WERI-Rb-1 (cell line): ENCODE measurements around the gene ERCC2.
"Not testable (repeated sequence)": the region's sequence is repeated elsewhere in the genome, so short reads cannot be mapped to it uniquely, and the experiment has no call there.

Experiments
- DNase-seq: peaks from one replicate; pipeline ENCODE4 v3.0.0-alpha.2; 2020
- H3K27ac ChIP-seq: fragments of 250-450 bp; sonication (Bioruptor Pico); 2 replicates; pipeline ENCODE4 v1.5.1; 2020; ENCODE audit warnings: mild to moderate bottlenecking, moderate library complexity
- H3K27me3 ChIP-seq: fragments of 250-450 bp; sonication (Bioruptor Pico); 2 replicates; pipeline ENCODE4 v1.5.1; 2021; ENCODE audit warnings: mild to moderate bottlenecking, low read depth, moderate library complexity; ENCODE audit not compliant: insufficient read depth, severe bottlenecking
- H3K36me3 ChIP-seq: fragments of 250-450 bp; sonication (Bioruptor Pico); 2 replicates; pipeline ENCODE4 v1.5.1; 2020; ENCODE audit warnings: mild to moderate bottlenecking, moderate library complexity
- H3K4me3 ChIP-seq: 2 replicates; pipeline ENCODE4 v1.5.1; 2011; ENCODE audit warnings: low read depth, mild to moderate bottlenecking, control low read depth, low read length
- H3K9me3 ChIP-seq: fragments of 250-450 bp; sonication (Bioruptor Pico); 2 replicates; pipeline ENCODE4 v1.5.1; 2021; ENCODE audit warnings: mild to moderate bottlenecking, moderate library complexity; ENCODE audit not compliant: severe bottlenecking
- CTCF ChIP-seq: IDR thresholded peaks from 2 replicates; pipeline ENCODE4 v1.5.1; 2011; ENCODE audit warnings: low read depth, mild to moderate bottlenecking, control low read depth, inconsistent platforms, low read length

Gene ERCC2

GRCh38 chr19:45414468-45414867 lies 44.1 kb upstream of the ERCC2 start:
- no peak for TF ChIP-seq CTCF
- DNase-seq = no peak
- no peak overlapping the region for H3K4me3 ChIP-seq
- no peaks in the 10 kb centered on the region for H3K9me3 ChIP-seq
- H3K27ac ChIP-seq = no peak overlapping the region
- H3K36me3 ChIP-seq = peaks cover 55% of the 10 kb centered on the region
- H3K27me3 ChIP-seq = no peaks in the 10 kb centered on the region

GRCh38 chr19:45413497-45413896 lies 43.1 kb upstream of the ERCC2 start:
- Histone ChIP-seq H3K27me3 (no peaks in the 10 kb centered on the region), H3K36me3 (peaks cover 48% of the 10 kb centered on the region), H3K9me3 (no peaks in the 10 kb centered on the region), H3K4me3 (no peak overlapping the region), H3K27ac (no peak overlapping the region)
- TF ChIP-seq CTCF = no peak
- no peak for DNase-seq

- not testable (repeated sequence) for H3K27ac ChIP-seq, H3K27me3 ChIP-seq, H3K4me3 ChIP-seq, H3K9me3 ChIP-seq, DNase-seq
- peaks cover 31% of the 10 kb centered on the region for H3K36me3 ChIP-seq
These were observed 40.0 kb upstream of the ERCC2 start for GRCh38 chr19:45410330-45410729.

- no peak for TF ChIP-seq CTCF
These were observed 39.2 kb upstream of the ERCC2 start for GRCh38 chr19:45409557-45409920.

GRCh38 chr19:45408830-45409556 lies 38.6 kb upstream of the ERCC2 start:
- peaks cover 21% of the 10 kb centered on the region for H3K36me3 ChIP-seq
- no peak for DNase-seq
- TF ChIP-seq CTCF = no peak
- no peak overlapping the region for H3K27ac ChIP-seq
- H3K27me3 ChIP-seq = no peaks in the 10 kb centered on the region
- no peaks in the 10 kb centered on the region for H3K9me3 ChIP-seq
- no peak overlapping the region for H3K4me3 ChIP-seq

More at GRCh38 chr19:45409557-45409920, 39.2 kb upstream of the ERCC2 start:
- Histone ChIP-seq H3K27ac (no peak overlapping the region), H3K27me3 (no peaks in the 10 kb centered on the region), H3K9me3 (no peaks in the 10 kb centered on the region), H3K36me3 (peaks cover 26% of the 10 kb centered on the region), H3K4me3 (no peak overlapping the region)
- DNase-seq = no peak

- no peaks in the 10 kb centered on the region for H3K9me3 ChIP-seq
- no peak for TF ChIP-seq CTCF
- DNase-seq = no peak
- H3K27ac ChIP-seq = no peak overlapping the region
- H3K4me3 ChIP-seq = no peak overlapping the region
- peaks cover 12% of the 10 kb centered on the region; the same call in 1 of the 2 replicates for H3K36me3 ChIP-seq
- no peaks in the 10 kb centered on the region for H3K27me3 ChIP-seq
These were observed 37.7 kb upstream of the ERCC2 start for GRCh38 chr19:45408121-45408520.

- H3K27me3 ChIP-seq, H3K4me3 ChIP-seq, H3K9me3 ChIP-seq, DNase-seq, H3K36me3 ChIP-seq, H3K27ac ChIP-seq: not testable (repeated sequence)
These were observed 37.2 kb upstream of the ERCC2 start for GRCh38 chr19:45407585-45407984.
